Spleen (tissue), 7 donors: ENCODE measurements around the gene ANKDD1A.

ENCODE experiments used
- POLR2A ChIP-seq, 3 donors: fragments of 450-650 bp; IDR thresholded peaks; one replicate each; pipeline ENCODE4 v1.5.1; 2017; ENCODE audit warnings: antibody characterized with exemption in 3 of 3, mild to moderate bottlenecking in 1 of 3
- POLR2AphosphoS5 ChIP-seq, 3 donors: sonication (generic); formaldehyde crosslinking; IDR thresholded peaks; one replicate each; pipeline ENCODE4 v1.5.1; 2017; ENCODE audit warnings: antibody characterized with exemption in 3 of 3
- TF ChIP-seq, protein P1 (sequence below), 11 experiments: fragments of 200-600 bp in 7 of 11; fragments of 450-650 bp in 4 of 11; sonication (generic) in 4 of 11; IDR thresholded peaks in 8 of 11; conservative IDR thresholded peaks in 3 of 11; 1 replicate in 7 of 11; 2 replicates in 4 of 11; pipeline versions ENCODE4 v1.4.0 to v1.8.0; 2016 to 2021; ENCODE audit warnings: antibody characterized with exemption in 11 of 11, inconsistent platforms in 4 of 11, mild to moderate bottlenecking in 1 of 11
- donor health status: DM: no; HTN: no; CAD: no; lungs with moderate emphysema.
- donor health status: DM: no; HTN: no; CAD: no.
- donor health status: DM: no; HTN: no; CAD: no.

DNA sequence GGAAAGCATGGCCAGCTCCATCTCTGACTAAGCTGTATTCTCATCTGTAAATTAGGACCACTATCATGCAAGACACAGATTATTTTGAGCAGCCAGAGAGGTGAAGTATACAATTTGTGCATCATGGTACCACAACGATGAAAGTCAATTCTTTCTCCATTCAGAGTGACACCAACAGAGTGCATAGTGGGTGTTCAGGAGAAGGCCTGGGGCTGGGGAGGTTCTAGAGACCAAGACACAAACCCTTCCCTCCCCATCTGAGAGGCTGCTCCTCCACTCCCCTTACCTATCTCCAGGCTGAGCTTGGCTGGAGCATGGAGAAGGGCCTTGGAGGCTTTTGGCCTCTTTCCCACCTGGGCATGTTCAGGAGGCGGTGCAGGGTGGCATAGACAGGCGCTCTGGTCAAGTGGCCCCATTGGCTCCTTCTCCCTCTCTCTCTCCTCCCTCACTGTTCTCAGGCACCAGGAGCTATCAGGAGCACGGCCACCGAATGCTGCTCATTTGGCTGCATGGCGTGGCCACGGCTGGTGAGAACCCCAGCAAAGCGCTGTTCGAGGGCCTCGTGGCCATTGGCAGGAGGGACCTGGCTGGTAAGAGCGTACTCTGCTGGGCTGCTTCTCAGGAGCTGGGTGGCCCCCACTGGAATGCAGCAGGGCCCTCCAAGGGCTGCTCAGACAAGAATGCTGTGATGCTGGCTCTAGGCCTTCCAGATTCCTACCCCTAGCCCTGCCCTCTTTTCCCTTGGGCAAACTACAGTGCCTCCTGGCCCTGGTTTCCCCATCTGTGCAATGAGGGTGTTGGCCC lies 37.9 kb downstream of the ANKDD1A start:
- TF ChIP-seq POLR2AphosphoS5 (IDR thresholded peaks at IDR 0.05) (peak in 2 of 3 donors; percentile 36 to 67), POLR2A (IDR thresholded peaks at IDR 0.05) (no peak)
- TF ChIP-seq, protein P1, sequence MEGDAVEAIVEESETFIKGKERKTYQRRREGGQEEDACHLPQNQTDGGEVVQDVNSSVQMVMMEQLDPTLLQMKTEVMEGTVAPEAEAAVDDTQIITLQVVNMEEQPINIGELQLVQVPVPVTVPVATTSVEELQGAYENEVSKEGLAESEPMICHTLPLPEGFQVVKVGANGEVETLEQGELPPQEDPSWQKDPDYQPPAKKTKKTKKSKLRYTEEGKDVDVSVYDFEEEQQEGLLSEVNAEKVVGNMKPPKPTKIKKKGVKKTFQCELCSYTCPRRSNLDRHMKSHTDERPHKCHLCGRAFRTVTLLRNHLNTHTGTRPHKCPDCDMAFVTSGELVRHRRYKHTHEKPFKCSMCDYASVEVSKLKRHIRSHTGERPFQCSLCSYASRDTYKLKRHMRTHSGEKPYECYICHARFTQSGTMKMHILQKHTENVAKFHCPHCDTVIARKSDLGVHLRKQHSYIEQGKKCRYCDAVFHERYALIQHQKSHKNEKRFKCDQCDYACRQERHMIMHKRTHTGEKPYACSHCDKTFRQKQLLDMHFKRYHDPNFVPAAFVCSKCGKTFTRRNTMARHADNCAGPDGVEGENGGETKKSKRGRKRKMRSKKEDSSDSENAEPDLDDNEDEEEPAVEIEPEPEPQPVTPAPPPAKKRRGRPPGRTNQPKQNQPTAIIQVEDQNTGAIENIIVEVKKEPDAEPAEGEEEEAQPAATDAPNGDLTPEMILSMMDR (IDR thresholded peaks at IDR 0.05 in 8 of 11, conservative IDR thresholded peaks at IDR 0.05 in 3 of 11): no peak
